LoVo (cell line): Measurements from ENCODE around the gene GNAL.

Experiments
- DNase-seq: peaks from one replicate; pipeline ENCODE4 v3.0.0-alpha.2; 2016; ENCODE audit warnings: low spot score

The GNAL gene

DNA sequence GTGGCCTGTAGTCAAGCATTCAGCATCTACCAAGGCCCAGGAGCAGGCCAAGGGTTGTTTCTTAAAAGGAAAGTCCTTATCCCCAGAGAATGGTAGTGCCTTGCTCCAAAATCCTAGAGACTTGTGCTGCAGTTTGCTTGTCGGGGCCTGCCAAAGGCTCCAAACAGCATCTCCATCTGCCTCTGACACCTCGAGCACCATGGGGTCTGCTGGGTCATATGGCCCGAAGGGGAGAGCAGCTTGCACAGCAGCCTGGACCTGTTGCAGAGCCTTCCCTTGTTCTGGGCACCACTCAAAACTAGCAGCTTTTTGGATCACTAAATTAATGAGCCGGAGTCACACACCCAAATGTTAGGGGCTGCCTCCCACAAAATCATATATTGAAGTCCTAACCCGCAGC, 35.7 kb downstream of the GNAL start:
- DNase-seq: no peak

DNA sequence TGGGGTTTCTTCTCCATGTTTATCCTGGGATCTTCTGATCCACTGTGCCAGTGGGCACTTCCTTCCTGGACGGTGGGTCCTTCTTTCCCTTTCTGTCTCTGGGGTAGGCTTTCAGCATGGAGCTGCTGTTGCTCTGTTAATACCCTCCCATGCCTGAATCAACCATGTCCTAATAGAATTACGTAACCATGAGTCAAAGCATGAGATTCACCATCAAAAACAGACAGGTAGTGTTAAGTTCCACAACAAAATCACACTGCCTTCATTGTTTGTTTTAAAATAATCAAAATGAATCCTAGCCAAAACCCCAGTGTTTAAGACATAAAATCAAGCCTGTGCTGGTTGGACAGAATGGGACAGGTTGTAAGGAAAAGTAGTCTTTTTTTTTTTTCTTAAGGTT, 37.5 kb downstream of the GNAL start:
- DNase-seq: no peak

DNA sequence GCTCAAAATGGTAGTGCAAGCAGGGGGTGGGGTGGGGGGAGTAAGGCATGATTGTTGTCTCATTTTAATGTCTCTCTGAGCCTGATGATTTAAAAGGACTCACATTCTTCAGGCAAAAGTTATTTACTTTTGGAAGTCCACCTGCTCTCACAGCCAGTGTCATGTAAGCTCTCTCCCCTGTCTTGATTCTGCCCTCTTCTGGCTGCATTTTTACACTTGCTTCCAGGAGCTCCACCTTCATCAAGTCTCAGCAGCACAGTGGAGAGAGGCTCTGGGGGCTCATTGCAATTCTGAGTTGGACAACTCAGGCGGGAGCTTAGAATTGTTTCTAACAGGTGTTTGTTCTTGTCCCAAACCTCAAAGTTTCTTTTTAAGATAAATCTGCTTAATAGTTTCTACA, 39.2 kb downstream of the GNAL start:
- DNase-seq: peak; percentile 9

DNA sequence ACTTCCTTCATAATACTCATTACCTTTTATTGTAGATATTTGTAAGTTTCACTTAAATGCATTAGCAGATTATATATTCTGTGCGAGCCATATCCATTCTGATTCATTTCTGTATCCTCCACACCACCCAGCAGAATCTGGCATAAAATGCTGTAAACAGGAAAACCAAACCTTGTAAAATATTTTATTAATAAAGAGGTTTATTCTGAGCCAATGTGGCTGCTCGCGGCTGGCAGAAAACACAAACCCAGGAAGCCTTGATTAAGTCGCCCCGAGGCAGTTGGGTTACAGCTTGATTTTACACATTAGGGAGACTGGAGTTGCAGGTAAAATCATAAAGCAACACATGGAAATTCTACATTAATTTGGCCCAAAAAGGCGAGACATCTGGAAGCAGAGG, 40.5 kb downstream of the GNAL start:
- DNase-seq: no peak

DNA sequence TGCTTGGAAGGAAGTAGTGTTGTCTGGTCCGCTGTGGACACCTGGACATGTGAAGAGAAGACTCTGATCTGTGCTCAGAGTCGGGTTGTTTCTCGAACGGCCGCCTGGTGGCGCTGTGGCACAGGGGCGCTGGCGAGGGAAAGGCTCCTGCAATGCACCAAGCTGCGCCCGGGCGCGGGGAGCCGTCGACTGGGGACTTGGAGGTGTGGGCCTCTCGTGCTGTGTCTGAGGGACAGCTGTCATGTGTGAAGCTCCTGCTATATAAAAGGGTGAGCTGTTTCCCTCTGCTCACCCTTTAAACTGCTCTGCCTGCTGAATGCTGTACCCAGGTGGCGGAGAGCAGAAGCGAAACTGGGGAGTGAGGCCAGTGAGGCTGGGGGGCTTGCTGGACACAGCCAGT, 44.0 kb downstream of the GNAL start:
- peak; percentile 77 for DNase-seq

GRCh38 chr18:11736656-11737055, 47.6 kb downstream of the GNAL start:
- no peak for DNase-seq

DNA sequence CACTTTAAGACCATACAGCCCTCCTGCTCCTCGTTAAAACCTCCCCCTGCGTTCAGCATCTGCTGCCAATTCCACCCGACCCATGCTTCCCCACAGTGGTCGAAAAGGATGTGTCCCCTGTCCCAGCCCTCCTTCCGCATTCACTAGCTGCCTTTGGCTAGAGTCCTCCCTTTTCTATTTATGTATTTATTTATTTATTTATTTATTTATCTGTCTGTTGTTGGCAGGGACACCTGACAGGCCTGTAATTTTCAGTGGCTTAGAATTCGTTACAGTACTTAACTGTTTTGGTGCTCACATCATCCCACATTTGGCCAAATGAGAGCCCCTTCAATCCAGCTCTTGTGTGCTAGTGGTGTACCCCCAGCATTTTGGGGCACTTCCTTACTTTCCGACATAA, 50.8 kb downstream of the GNAL start:
- DNase-seq: no peak

GRCh38 chr18:11740461-11740860, 51.4 kb downstream of the GNAL start:
- DNase-seq: no peak

- no peak for DNase-seq
Measured at GRCh38 chr18:11741505-11742145, 52.6 kb downstream of the GNAL start.

GRCh38 chr18:11745521-11745920, 56.5 kb downstream of the GNAL start:
- no peak for DNase-seq

- no peak for DNase-seq
Measured at GRCh38 chr18:11747286-11747685, 58.2 kb downstream of the GNAL start.

DNA sequence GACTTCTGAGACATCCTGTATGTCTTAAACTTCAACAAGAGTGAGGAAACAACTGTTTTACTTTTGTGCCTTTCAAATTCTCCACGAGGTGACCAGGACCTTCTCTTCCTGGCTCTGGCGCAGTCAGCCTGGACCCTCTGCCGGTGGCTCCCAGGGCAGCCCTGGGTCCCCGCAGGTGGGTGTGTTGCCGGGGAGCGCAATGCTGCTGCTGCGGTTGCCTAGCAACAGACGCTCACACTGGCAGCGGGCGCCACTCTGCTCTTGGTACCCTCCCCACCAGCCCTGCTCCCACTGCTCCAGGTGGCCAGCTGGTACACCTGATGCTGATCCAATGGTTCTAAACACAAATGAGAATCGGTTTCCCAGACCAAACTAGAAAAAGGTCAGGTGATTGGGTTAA, 58.7 kb downstream of the GNAL start:
- DNase-seq: no peak

- DNase-seq: no peak
Measured at GRCh38 chr18:11749305-11749704, 60.2 kb downstream of the GNAL start.

DNA sequence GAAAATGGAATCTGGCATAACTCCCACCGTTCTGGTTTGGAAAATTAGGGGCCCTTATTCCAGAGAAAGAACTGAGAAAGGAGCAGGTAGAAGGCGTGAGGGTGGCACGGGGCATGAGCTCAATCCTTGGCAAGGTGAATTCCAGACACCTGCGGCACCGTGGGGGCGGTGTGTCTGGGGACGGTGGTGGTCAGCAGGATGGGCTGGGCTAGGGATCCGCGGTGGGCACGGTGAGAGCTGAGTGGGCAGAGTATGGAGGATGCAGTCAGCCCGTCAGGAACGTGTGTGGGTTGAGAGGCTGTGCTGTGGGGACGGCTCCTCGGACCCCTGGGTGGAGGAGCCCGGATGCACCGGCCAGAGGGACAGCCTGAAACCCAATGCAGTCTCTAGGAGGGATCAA, 61.1 kb downstream of the GNAL start:
- DNase-seq: no peak

DNA sequence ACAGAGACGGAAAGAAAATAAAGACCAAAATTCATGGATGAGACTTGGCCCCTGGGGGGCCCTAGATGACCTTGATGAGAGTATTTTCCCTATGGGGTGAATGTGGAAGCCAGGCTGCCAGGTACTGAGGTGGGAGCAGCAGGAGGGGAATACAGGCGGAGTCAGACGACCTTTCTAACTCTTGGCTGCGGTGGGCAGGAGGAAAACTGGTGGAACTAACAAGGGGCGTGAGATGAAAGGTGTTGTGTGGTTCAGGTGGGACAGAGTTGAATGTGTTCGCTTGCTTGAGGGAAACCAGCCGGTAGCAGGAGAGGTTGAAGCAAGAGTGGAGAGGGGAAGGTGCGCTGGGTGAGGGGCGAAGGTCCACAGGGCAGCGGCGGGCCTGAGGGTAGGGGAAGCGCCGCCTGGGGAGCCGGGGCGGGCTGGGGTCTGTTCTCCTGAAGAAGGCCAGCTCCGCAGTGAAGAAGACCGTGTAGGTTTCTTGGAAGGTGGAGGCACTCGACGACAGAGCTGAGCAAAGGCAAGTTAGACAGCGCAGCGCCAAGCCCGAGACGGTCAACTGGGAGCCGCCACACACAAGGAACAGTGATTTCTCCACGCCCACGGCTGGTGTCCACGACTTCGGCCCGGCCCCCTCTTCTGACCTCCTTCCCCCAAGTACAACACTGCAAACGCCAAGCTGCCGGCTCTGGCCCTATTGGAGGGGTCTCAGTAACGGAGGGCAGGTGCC, 61.7 kb downstream of the GNAL start:
- no peak for DNase-seq

GRCh38 chr18:11751341-11752115, 62.5 kb downstream of the GNAL start:
- DNase-seq: no peak

DNA sequence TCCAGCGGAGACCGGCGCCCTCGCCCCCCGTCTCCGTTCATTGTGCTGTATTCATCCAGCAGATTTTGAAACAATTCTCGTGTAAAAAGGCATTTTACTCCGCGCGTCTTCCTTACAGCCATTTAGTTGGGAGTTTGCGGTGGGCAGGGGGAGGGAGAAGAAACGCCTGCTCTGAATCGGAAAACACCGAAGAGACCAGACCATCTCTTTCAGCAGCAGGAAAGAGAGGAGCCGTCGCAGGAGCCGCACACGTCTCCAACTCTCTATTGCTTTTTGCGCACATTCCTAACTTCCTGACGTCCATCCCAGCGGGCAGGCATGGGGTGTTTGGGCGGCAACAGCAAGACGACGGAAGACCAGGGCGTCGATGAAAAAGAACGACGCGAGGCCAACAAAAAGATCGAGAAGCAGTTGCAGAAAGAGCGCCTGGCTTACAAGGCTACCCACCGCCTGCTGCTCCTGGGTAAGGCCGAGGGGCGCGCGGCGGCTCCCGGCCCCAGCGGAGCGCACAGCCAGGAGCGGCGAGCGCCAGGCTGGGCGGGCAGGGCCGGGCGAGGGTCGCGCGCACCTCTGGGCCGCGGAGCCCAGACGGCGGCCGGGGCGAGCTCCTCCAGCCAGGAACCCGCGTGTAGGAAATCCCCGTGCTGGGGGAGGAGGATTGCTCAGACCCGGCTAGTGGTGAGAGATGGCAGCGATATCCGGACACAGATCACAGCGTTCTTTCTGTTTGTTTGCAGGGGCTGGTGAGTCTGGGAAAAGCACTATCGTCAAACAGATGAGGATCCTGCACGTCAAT, 63.2 kb downstream of the GNAL start:
- no peak for DNase-seq

DNA sequence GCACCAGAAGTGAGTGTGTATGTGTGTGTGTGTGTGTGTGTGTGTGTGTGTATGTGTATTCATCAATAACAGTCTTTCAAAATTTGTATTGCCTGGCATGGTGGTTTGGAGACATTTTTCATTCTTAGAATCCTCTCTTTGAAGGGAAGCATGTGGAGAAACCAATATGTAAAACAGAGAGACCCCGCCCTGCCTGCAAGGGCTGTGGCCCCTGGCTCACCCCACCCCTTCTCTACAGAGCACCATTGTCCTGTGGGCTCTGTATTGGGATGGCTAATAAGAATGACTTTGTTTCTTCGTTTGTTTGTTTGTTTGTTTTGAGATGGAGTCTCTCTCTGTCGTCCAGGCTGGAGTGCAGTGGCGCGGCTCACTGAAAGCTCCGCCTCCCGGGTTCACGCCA, 65.9 kb downstream of the GNAL start:
- DNase-seq: no peak

DNA sequence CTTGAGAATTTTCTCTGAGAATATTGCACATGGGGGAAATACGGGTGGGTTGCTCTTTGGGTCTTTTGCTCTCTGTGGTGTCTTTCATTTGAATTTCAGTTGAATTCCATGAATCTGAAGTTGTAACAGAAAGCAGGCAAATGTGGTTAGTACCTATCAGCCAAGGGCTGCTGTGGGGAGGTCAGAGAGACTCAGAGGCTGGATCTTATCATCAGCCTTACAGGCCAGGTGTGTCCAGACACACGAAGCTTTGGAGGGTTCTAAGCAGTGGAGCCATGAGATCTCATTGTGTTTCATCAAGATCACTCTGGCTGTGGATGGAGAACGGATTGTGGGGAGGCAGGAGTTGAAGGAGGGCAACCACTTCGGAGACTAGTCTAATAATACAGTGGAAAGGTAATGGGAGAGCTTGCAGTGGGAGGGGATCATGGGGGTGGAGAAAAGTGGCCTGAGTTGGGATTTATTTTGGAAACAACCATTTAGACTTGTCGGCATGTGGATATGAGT, 68.1 kb downstream of the GNAL start:
- no peak for DNase-seq

GRCh38 chr18:11759456-11759855, 70.4 kb downstream of the GNAL start:
- DNase-seq: no peak

GRCh38 chr18:11760498-11761167, 71.6 kb downstream of the GNAL start:
- DNase-seq: no peak

DNA sequence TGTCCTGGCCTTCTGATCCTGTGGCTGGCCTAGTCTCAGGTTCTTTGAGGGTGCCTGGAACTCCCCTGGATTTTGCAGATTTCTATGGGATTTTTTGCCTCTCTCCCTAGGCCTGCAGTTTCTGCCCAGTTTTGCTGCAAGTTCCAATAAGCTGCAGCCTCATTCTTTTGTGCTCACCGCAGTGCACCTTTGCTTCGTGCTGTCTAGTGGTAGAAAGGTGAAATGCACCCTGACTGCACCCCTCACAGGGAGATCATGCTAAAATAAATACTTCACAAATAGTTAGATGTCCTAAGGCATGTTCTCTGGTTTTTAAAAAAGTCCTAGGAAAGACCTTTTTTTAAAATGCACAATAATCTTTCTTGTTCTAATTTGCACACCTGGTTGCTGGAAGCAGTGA, 72.5 kb downstream of the GNAL start:
- no peak for DNase-seq
